Endothelial cell of umbilical vein (primary cell): ENCODE measurements around the gene KCNMA1. TPM values are rescaled to one million over a fixed set of nuclear protein-coding genes. Genes with fewer than 3 reads are reported as not detected.

ENCODE experiments used
- BruUV-seq: library from RNA; stranded (reverse); fragments of 400-500 nt; replicated peaks from 2 replicates; lab custom pipeline; 2021; lab: Mats Ljungman, UMichigan
- CTCF ChIA-PET: fragments of 300-600, 350-600 bp; sonication (Branson Sonifier 250); formaldehyde crosslinking; loops from one replicate; lab custom pipeline; 2021; ENCODE audit warnings: antibody characterized with exemption, inconsistent platforms; lab: Charles Lee
- POLR2A ChIA-PET: fragments of 300-600, 350-600 bp; sonication (Branson Sonifier 250); formaldehyde crosslinking; loops from one replicate; lab custom pipeline; 2021; ENCODE audit warnings: antibody characterized with exemption, inconsistent platforms; lab: Charles Lee
- DNase-seq: peaks from one replicate; pipeline ENCODE4 v3.0.0-alpha.2; 2011; ENCODE audit warnings: low read depth, low spot score
- FAIRE-seq: peaks from 2 replicates; lab custom pipeline; 2011; peaks lifted over from hg19 to GRCh38; lab: Jason Lieb, UNC
- H2AFZ ChIP-seq: 2 replicates; pipeline ENCODE4 v1.6.0; 2012; ENCODE audit warnings: low read depth, low read length, control low read depth, inconsistent platforms
- H3K27ac ChIP-seq: 2 replicates; pipeline ENCODE4 v1.5.1; 2011; ENCODE audit warnings: low read depth, mild to moderate bottlenecking, control low read depth, low read length, moderate library complexity; ENCODE audit not compliant: insufficient read depth
- H3K27me3 ChIP-seq, 2 experiments: 2 replicates each; pipeline versions ENCODE4 v1.6.0 to v1.6.1; 2011; ENCODE audit warnings: low read length in 2 of 2, mixed read lengths in 1 of 2; ENCODE audit not compliant: control insufficient read depth in 2 of 2, insufficient read depth in 2 of 2
- H3K36me3 ChIP-seq, 2 experiments: 2 replicates in 1 of 2; 3 replicates in 1 of 2; pipeline ENCODE4 v1.5.1; 2011; ENCODE audit warnings: low read length in 2 of 2, mild to moderate bottlenecking in 1 of 2, moderate library complexity in 1 of 2; ENCODE audit not compliant: control insufficient read depth in 2 of 2, insufficient read depth in 2 of 2; ENCODE audit errors: extremely low read depth in 1 of 2
- H3K4me1 ChIP-seq: 3 replicates; pipeline ENCODE4 v1.5.1; 2011; ENCODE audit warnings: mild to moderate bottlenecking, low read length; ENCODE audit not compliant: control insufficient read depth, insufficient read depth; ENCODE audit errors: extremely low read depth
- H3K4me2 ChIP-seq: 2 replicates; pipeline ENCODE4 v1.6.1; 2011; ENCODE audit warnings: low read length, control low read depth, mixed read lengths; ENCODE audit not compliant: insufficient read depth
- H3K4me3 ChIP-seq, 3 experiments: fragments of 200-600 bp in 1 of 3; sonication (generic), shearing (Covaris generic) in 1 of 3; replicated peaks in 1 of 3; 2 replicates each; pipeline ENCODE4 v1.5.1; 2011 to 2016; ENCODE audit warnings: control low read depth in 3 of 3, low read length in 3 of 3, mild to moderate bottlenecking in 2 of 3, inconsistent platforms in 1 of 3, low read depth in 1 of 3, moderate library complexity in 1 of 3; ENCODE audit not compliant: insufficient read depth in 1 of 3
- H3K79me2 ChIP-seq: 2 replicates; pipeline ENCODE4 v1.6.0; 2012; ENCODE audit warnings: low read length, inconsistent platforms; ENCODE audit not compliant: control insufficient read depth, insufficient read depth
- H3K9ac ChIP-seq: replicated peaks from 2 replicates; pipeline ENCODE3; 2011; ENCODE audit warnings: low read length, control low read depth; ENCODE audit not compliant: insufficient read depth; ENCODE audit errors: extremely low read depth
- H3K9me1 ChIP-seq: replicated peaks from 3 replicates; pipeline ENCODE4 v1.6.0; 2011; ENCODE audit warnings: mild to moderate bottlenecking, low read length; ENCODE audit not compliant: control insufficient read depth, insufficient read depth; ENCODE audit errors: extremely low read depth
- H3K9me3 ChIP-seq: replicated peaks from 2 replicates; pipeline ENCODE4 v1.5.1; 2012; ENCODE audit warnings: low read length, inconsistent platforms; ENCODE audit not compliant: control insufficient read depth, insufficient read depth
- H4K20me1 ChIP-seq: replicated peaks from 2 replicates; pipeline ENCODE3; 2011; ENCODE audit warnings: mild to moderate bottlenecking, low read length; ENCODE audit not compliant: control insufficient read depth, insufficient read depth; ENCODE audit errors: extremely low read depth
- EZH2 ChIP-seq: IDR thresholded peaks from 2 replicates; pipeline ENCODE4 v1.6.1; 2012; ENCODE audit warnings: borderline replicate concordance, low read depth, mild to moderate bottlenecking, moderate library complexity, low read length, inconsistent platforms; ENCODE audit not compliant: severe bottlenecking
- FOS ChIP-seq: IDR thresholded peaks from 2 replicates; pipeline ENCODE4 v1.6.1; 2011; ENCODE audit warnings: mild to moderate bottlenecking, low read length, moderate library complexity, borderline replicate concordance; ENCODE audit not compliant: insufficient read depth
- GATA2 ChIP-seq: IDR thresholded peaks from 2 replicates; pipeline ENCODE4 v1.7.0; 2011; ENCODE audit warnings: low read depth, mild to moderate bottlenecking, moderate library complexity, mixed read lengths, low read length; ENCODE audit not compliant: insufficient read length, insufficient read depth
- JUN ChIP-seq: IDR thresholded peaks from 2 replicates; pipeline ENCODE4 v1.6.1; 2011; ENCODE audit warnings: borderline replicate concordance, low read depth; ENCODE audit not compliant: insufficient read length, insufficient read depth
- MYC ChIP-seq: IDR thresholded peaks from one replicate; pipeline ENCODE4 v1.6.1; 2011; ENCODE audit warnings: mild to moderate bottlenecking, low read depth, low read length
- POLR2AphosphoS5 ChIP-seq: IDR thresholded peaks from 2 replicates; pipeline ENCODE4 v1.6.1; 2012; ENCODE audit warnings: low read depth, mild to moderate bottlenecking, control low read depth, low read length, moderate library complexity; ENCODE audit not compliant: insufficient read depth
- dilution Hi-C: fragments of 300-500 bp; cut with MboI; formaldehyde crosslinking; loops from one replicate; pipeline ENCODE4 v1.15.0; 2019; ENCODE audit warnings: low sequenced_read_pairs; ENCODE audit not compliant: extremely low pct_ligation_motif_present
- intact Hi-C: fragments of 100-400 bp; cut with micrococcal nuclease; formaldehyde crosslinking; loops from one replicate; pipeline ENCODE4 v1.10.0; 2022
- polyA plus RNA-seq, 4 experiments: library from polyadenylated mRNA; depleted of rRNA in 3 of 4; stranded (reverse) in 3 of 4; unstranded in 1 of 4; fragments of >200 nt; gene quantifications; 2 replicates each; pipeline versions ENCODE4 v1.2.1 to v1.2.3, GENCODE V29; 2011 to 2012; ENCODE audit warnings: missing spikeins in 1 of 4
- total RNA-seq: library from RNA; stranded (reverse); gene quantifications from 2 replicates; pipeline ENCODE4 v1.2.3, GENCODE V29; 2021
- TF ChIP-seq, protein P1 (sequence below): IDR thresholded peaks from 2 replicates; pipeline ENCODE4 v1.6.1; 2011; ENCODE audit not compliant: insufficient read depth, insufficient read length

KCNMA1 gene
- total and polyA plus RNA-seq, 2 donors (not counting 3 experiments of a cell fraction or from before 2014, with no cell fraction given) = 0.10 to 0.82 TPM

- H3K9me1 ChIP-seq = no peaks in the 10 kb centered on the region
- H3K9me3 ChIP-seq = no peaks in the 10 kb centered on the region
- no peak overlapping the region for H3K9ac ChIP-seq
- TF ChIP-seq POLR2AphosphoS5 (no peak), FOS (no peak), GATA2 (no peak), JUN (no peak)
- TF ChIP-seq, protein P1, sequence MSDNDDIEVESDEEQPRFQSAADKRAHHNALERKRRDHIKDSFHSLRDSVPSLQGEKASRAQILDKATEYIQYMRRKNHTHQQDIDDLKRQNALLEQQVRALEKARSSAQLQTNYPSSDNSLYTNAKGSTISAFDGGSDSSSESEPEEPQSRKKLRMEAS = no peak
- H2AFZ ChIP-seq = no peak overlapping the region
- no TSS peak for BruUV-seq
- no peaks in the 10 kb centered on the region for H3K79me2 ChIP-seq
- no peaks in the 10 kb centered on the region for H3K4me1 ChIP-seq
- H3K27me3 ChIP-seq = no peaks in the 10 kb centered on the region
- intact Hi-C loops (no loop called here), dilution Hi-C loops (no loop called here)
- DNase-seq (no peak), FAIRE-seq (no peak)
- CTCF ChIA-PET = interaction anchor here (1.4 kb wide), 1 partner anchor 7 kb away, joined by 3 read pairs; no protein-coding TSS in a partner anchor
- H3K36me3 ChIP-seq = no peaks in the 10 kb centered on the region
- H3K4me3 ChIP-seq = no peak overlapping the region
- no peaks in the 10 kb centered on the region for H4K20me1 ChIP-seq
- no peak overlapping the region for H3K4me2 ChIP-seq
- H3K27ac ChIP-seq = no peak overlapping the region
- POLR2A ChIA-PET = no interaction called here
Observed at GRCh38 chr10:77565590-77566023, 72.0 kb downstream of the KCNMA1 start.

- TF ChIP-seq EZH2 = no peak
- no peak for TF ChIP-seq FOS
- no peak for TF ChIP-seq MYC
- TF ChIP-seq GATA2 = no peak
- TF ChIP-seq POLR2AphosphoS5 = no peak
- no peak for DNase-seq
- Histone ChIP-seq H2AFZ (no peak overlapping the region), H3K9me3 (no peaks in the 10 kb centered on the region), H3K4me1 (no peaks in the 10 kb centered on the region), H3K9ac (no peak overlapping the region), H3K27ac (no peak overlapping the region), H4K20me1 (no peaks in the 10 kb centered on the region), H3K9me1 (no peaks in the 10 kb centered on the region), H3K79me2 (no peaks in the 10 kb centered on the region), H3K4me2 (no peak overlapping the region), H3K4me3 (no peak overlapping the region), H3K36me3 (no peaks in the 10 kb centered on the region), H3K27me3 (no peaks in the 10 kb centered on the region)
- ChIA-PET POLR2A (no interaction called here), CTCF (interaction anchor here (1.4 kb wide), 1 partner anchor 8 kb away, joined by 3 read pairs; no protein-coding TSS in a partner anchor)
- FAIRE-seq = no peak
- intact Hi-C loops = no loop called here
- BruUV-seq = no TSS peak
- dilution Hi-C loops = no loop called here
Observed at GRCh38 chr10:77564731-77565589, 72.6 kb downstream of the KCNMA1 start.
